Daoy (cell line): ENCODE data around the gene MUC20. TPM values are rescaled to one million over a fixed set of nuclear protein-coding genes. Genes with fewer than 3 reads are reported as not detected.
A peak's percentile ranks its signal among the peaks of the same experiment; 100 is the strongest.
"Not testable (repeated sequence)": the region's sequence is repeated elsewhere in the genome, so short reads cannot be mapped to it uniquely, and the experiment has no call there.

ENCODE experiments used
- DNase-seq: peaks from one replicate; pipeline ENCODE4 v3.0.0-alpha.2; 2015; ENCODE audit warnings: low read depth
- total RNA-seq: library from RNA; depleted of rRNA; stranded (reverse); fragments of >200 nt; shearing (Covaris generic); gene quantifications from 2 replicates; pipeline ENCODE4 v1.2.3, GENCODE V29; 2014

Gene MUC20
- total RNA-seq, 1 experiment from 2014 or later: not detected

DNA sequence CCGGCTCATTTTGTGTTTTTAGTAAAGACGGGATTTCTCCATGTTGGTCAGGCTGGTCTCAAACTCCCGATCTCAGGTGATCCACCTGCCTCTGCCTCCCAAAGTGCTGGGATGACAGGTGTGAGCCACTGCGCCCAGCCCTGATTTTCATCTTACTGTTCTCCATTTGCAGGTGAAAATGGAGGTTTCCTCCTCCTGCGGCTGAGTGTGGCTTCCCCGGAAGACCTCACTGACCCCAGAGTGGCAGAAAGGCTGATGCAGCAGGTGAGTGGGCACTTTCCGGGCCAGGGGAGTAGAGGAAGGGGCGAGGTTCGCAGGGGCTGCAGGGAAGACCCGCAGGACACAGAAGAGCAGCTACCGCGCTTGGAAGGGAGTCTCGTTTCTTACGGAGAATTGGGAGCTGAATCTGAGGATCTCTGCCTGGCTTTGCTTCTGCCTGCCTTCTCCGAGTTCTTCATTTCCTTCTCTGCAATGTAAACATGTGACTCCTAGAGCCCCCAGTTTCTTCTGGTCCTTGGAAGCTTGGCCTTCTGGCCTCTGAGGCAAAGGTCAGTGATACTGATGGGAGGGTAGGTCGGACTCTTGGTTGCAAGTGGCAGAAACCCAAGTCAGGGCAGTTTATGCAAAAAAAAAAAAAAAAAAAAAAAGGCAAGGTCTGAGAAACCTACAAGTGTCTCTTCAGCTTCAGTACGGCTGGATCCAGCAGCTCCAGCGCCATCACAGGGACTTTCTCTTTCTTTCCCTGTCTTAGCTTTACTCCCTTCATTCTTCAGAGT, 8.9 kb downstream of the MUC20 start:
- no peak for DNase-seq

DNA sequence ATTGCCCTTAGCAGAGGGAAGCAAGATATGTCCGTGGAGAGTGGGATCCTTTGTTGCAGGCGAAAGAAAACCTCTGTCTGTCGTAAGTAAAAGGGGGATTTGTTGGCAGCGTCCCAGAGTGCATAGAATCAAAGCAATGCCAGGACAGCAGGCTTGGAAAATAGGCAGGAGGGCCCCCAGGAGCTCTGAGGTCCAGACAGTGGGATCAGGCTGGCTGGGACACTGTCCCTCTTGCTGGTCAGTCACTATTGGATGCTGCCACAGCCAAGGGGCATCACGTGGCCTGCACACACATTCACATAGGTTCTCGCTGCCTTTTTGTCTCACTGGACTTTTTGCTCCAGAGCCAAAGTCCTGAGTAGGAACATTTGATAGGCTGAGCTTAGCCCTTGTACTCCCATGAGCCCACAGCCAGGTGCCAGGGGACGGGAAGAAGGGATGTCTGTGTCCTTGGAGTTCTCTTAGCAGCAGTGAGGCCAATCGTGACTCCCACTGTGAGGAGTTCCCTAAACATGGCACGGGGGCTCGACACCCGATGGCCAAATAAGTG, 10.7 kb downstream of the MUC20 start:
- DNase-seq: no peak

DNA sequence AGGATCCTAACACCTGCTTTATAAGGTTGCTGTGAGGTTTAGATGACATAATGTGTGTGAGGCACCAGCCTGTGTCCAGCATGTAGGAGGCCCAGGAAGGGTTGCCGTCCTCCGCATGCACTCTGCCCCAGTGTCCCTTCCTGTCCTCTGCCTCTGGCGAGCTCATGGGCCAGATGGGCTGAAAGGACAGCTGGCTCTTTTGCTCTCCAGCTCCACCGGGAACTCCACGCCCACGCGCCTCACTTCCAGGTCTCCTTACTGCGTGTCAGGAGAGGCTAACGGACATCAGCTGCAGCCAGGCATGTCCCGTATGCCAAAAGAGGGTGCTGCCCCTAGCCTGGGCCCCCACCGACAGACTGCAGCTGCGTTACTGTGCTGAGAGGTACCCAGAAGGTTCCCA, 12.2 kb downstream of the MUC20 start:
- no peak for DNase-seq

DNA sequence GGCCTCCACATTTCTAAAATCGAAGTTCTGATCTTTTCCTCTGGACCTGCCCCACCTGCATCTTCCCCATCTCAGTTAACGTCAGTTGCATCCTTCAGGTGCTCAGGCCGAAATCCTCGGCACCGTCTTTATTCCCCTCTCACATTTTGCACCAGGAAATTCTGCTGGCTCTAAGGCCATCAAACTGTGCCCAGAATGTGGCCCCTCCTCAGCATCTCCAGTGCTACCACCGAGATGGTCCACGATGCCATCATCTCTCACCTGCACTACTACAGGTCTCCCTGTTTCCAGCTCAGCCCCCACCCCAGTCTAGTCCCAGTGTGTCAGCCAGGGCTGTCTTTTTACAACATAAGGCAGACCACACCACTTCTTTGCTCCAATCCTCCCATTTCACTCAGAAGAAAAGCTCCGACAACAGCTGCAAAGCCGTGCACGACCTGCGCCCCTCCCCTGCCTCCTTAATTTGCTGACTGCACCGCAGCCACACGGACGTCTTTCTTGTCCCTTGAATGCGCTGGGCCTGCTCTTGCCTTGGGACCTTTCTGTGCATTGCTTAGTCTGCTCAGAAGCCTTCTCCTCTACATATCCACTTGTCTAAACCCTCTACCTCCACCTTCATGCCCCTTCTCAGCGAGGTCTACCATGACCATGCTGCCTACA, 14.4 kb downstream of the MUC20 start:
- DNase-seq: no peak

DNA sequence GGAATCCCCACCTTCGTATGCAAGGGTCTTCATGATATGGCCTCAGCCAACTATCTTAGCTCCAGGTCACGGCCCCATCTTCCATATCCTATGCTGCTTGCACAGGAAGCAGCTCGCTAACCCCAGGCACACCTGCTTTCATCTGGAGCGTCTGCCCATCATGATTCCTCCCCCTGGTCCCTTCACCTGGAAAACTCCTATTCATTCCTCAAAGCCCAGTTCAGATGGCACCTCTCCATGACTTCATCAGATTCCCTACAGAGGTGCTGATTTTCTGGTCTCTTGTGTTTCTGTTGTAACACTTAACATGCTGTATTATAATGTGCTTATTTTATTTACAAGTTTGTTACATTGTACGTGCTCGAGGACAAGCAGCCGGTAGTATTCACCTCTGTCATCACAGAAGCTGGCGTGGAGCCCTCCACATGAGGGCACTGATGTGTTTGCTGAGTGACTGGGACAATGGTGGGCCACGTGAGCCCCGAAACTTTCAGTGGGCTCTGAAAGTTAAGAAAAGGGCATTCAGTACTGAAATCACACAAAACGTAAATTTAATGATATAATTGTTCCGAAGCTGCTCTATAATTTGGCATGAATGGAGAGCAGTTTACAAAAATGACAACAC, 16.2 kb downstream of the MUC20 start:
- no peak for DNase-seq

DNA sequence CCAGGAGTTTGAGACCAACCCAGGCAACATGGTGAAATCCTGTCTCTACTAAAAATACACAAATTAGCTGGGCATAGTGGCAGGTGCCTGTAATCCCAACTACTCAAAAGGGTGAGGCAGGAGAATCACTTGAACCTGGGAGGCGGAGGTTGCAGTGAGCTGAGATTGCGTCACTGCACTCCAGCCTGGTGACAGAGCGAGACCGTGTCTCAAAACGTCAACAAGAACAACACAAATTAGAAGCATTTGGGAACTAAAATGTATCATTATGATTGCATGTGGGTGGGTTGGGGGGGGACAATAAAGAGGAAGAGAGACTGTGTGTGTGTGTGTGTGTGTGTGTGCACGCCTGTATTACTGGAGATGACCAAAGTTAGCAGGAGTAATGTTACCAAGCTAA, 17.0 kb downstream of the MUC20 start:
- DNase-seq: not testable (repeated sequence)

DNA sequence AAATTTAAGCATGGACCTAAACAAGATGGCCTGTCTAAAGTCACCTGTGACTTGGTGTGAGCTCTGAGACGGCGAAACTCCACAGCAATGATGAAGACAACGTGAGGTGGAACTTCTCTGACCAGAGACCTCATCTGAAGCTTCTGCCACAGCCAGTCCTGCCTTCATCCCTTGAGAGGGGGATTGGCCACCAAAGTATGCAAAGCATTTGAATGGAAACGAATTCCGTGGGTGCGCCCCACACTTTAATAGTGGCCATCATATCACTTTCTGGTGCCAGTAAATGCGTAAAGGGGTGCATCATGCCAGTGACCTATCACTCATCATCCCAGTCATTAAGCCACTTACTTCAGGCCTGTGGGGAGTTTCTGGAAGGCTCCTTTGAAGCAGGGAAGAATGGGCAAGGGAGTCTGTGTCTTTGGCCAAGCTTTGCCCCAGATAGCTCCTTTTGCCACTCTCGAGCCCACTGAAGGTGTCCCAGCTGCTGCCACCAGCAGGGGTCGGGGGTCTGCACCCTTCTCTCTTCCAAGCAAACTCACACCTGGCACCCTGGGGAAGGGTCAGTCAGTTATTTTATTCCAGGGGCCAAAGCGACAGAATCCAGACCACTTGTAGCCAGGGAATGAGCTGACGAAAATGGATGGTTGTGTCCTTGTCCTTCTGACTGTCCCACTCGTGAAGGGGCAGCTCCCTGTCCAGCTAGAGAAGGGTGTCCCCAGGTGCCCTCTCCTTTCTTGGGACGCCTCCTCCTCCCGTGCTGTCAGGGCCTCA, 17.7 kb downstream of the MUC20 start:
- no peak for DNase-seq

DNA sequence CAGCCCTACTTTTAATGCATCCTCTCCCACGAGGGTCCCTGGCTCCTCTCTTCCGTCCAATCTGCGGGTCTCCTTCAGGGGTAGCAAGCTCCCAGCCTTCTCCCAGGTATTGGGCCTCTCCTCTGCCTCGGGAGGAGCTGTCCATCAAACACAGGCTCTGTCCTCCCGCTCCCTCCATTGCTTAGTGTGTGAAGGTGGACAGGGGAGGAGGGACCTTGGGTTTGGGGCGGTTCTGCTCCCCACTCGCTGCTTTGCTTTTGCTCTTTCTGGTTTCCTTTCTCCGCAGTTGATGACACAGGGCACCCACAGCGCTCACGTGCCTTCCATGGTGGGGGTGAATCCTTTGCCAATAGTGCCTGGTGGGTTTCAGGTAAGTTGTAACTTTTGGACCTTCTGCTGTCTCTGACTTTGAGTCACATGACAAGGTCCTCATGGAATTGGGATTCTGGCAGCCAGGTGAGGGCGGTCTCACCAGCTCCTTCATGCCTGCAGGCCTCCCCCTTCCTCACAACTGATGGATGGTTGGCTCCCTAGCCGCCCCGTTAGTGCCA, 18.9 kb downstream of the MUC20 start:
- no peak for DNase-seq

DNA sequence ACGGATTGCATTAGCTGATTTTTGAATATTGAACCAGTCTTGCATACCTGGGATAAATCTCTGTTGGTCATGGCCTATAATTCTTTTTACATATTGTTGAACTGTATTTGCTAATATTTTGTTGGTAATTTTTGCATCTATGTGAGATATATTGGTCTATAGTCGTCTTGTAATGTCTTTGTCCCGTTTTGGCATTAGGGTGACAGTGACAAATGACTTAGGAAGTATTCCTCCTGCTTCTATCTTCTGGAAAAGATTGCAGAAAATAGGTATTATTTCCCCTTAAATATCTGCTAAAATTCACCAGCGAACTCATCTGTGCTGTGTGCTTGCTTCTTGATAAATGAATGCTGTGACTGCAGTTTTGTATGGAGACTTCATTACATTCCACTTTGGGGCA, 23.7 kb downstream of the MUC20 start:
- no peak for DNase-seq

DNA sequence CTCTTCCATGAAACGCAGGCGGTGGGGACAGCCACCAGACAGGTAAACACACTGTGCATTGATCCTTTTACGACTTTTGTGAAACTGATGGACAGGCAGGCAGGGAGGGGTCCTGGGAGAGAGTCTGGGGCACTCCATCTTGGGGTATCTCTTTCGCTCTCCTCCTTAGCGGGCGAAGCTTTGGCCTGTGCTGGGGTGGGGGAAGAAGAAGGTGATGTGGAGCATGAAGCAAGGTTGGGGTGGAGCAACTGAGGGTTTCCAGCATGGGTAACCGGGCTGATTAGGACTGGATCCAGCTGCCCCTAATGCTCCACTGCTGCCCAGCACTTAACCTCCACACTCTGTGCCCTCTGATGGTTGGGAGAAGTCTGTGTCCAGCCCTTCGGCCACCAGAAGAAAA, 25.6 kb downstream of the MUC20 start:
- peak; percentile 1 for DNase-seq

DNA sequence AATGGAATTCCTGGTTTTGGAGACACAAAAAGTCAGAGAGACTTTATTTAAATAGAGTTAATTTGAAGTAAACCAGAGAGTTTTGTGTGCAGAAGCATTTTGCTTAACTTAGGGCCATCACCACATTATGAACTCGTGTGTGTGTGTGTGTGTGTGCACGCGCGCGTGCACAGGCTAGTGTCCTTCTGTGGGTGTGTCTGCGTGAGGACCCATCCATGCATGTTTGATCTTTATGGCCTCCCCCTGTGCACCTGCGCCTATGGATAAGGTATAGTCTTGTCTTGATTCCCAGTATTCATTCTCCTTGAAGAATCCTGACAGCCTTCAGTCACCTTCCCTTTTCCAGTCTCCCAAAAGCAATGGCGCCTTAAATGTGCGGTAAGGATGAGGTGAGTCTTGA, 26.0 kb downstream of the MUC20 start:
- peak; percentile 1 for DNase-seq

DNA sequence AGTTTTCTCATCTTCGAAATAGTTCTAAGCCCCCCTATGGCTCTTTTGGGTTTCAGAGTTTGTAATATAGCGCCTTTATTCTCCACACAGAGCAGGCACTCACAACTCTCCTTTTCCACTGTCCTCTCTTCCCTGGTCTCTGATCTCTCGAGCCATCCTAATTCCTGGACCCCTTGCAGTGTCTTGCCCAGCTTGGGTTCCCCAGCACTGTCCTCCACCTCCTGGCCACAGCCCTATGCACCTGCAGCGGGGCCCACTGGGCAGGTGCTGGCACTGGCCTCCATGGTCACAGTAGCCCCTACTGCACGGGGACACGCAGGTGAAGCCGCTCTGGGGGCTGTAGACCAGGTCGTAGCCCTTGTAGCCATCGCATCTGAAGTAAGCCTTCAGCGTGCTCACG, 27.9 kb downstream of the MUC20 start:
- DNase-seq: peak; percentile 1

DNA sequence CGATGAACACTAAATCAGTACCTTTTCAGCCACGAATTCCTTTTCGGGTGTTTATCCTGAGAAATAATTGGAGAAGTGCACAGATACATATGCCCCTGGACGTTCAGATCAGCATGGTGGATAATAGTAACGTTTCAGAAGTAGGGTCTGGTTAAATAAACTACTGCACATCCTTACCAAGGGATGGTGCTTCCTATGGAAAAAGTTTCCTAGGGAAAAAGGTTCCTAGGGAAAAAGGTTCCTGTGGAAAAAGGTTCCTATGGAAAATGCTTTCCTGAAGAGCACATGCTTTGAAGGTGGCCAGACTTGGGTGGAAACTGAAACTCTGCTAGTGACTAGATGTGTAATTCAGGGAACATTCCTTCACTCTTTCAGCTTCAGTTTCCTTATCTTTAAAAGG, 28.3 kb downstream of the MUC20 start:
- DNase-seq: not testable (repeated sequence)

DNA sequence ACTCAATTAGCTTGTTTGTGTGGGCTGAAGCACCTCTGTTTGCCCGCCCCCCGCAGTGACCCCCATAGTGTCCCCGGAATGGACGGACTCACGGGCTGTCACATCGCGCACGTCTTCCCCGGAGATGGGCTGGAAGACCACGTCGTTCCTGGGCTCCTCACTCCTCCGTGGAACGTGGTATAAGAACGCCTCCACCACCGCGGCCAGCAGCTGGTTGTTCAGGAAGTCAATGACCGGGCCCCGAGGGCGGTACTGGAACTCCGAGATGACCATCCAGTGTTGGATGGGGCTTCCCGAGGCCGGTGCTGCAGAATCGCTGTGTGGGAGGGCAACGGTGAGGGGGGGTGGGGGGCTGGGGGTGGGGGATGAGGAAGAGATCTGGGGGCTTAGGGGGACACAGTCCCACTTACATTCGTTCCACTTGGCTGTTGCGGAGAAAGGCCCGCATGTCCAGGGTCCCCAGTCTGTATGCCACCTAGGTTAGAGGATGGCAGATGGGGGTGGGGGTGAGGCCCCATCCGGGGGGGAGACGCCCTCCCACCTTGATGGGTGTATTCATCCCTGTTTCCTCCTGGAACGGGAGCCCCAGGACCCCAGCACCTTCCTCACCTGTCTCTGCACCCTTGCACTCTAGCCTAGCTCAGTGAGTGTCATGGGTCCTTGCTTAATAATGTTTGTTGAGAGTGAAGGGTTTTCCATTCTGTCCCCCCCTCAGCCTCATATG, 30.2 kb downstream of the MUC20 start:
- no peak for DNase-seq

DNA sequence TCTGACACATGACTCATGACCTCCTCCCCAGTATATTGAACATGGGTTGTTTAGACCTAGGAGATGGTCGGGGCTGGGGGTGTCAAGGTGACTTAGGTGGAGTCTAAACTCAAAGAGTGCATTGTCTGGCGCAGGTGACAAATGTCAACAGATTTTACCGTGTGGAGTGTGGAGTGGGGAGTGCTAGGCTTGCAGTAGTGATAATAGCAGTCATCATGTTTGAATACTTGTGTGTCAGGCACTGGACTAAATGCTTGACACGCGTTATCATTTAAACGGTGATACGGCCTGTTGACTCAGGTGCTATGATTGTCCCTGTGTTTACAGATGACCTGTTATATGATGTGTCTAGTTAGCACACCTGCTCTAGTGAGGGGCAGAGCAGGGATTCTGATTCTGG, 30.8 kb downstream of the MUC20 start:
- no peak for DNase-seq

DNA sequence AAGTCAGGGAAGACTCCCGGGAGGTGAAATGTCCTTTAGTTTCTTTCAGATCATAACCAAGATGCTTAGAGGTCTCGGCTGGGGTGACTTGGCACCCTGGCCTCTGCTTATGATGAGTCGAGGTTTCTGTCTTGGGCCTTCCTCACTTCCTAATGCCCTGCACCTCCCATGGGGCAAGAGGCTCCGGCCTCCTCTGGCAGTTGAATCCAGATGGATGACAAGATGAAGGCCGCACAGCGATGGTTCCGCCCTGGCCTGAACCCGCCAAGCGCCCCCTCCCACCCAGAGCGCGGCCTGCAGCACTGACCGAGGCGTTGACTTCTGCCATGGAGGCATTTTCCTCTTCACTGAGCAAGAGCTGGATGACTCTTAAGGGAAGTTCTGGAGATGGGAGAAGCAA, 31.3 kb downstream of the MUC20 start:
- no peak for DNase-seq

DNA sequence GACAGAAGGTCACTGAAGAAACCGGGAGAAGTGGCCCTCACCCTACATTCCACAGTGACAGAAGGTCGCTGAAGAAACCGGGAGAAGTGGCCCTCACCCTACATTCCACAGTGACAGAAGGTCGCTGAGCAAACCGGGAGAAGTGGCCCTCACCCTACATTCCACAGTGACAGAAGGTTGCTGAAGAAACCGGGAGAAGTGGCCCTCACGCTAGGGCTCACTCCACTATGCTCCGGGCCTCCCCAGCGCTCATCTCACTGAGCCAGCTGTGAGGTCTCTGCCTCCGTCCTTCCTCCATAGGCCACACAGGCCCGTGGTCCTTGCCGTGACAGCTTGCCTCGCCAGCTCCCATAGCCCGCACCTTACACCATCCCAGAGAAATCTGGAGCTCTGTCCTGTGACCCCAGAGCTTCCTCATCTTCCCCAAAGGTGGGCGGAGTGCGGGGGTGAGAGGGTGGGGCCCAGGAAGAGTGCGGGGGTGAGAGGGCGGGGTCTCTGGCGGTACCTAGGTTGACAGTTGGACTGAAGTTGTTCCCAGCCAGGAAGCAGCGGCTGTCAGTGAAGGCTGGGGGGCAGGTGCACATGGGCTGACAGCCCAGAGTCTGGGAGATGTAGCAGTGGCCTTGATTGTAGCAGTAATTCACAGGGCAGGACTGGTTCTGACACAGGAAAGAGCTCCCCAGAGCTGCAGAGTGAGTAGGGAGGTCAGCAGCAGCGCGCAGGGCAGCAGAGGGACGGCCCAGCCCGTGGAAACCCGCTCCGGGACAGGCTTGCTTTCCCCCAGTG, 32.0 kb downstream of the MUC20 start:
- peak; percentile 1 for DNase-seq

DNA sequence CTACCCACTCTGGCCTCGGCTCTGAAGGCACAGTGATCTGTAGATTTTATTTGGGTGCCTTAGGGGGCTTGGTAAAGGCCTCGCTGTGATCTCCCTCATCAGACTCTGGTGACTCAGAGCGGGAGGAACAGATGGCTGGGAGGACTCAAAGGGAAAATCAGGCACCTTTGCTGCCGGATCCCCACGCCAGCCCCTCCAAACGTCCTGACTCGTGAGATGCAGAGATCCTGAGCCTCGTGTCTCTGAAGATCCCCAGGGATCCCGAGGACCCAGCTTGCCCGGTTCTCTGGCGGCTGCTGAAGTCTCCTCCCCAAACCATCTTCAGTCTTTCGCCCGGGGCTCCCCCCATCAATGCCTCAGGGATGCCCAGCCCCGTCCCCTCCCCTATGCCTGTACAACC, 32.8 kb downstream of the MUC20 start:
- peak; percentile 1 for DNase-seq

DNA sequence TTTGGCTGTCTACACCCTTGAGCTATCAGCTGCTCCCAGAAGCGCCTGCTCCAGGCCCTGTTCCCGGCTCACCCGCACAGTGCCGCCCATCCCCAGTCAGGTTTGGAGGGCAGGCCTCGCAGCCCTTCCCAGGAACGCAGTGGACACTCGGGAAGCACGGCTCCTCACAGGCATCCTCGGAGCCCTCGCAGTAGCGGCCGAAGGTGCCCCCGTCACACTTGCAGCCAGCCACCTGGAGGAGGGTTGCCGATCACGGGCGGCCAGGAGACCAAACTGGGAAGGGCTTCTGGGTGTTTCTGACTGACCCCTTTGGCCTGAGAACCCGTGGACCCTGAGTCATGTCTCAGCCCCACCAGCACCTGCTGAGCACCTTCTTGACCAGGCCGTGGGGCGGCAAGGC, 33.4 kb downstream of the MUC20 start:
- peak; percentile 1 for DNase-seq

DNA sequence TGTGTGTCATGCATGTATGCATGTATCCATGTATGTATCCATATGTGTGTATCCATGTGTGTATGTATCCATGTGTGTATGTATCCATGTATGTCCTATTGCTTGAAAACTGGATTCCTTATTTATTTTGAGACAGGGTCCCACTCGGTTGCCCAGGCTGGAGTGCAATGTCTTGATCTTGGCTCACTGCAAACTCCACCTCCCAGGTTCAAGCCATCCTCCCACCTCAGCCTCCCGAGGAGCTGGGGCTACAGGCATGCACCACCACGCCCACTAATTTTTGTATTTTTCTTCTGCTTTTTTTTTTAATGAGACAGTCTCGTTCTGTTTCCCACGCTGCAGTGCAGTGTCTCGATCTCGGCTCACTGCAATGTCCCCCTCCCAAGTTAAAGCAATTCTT, 34.1 kb downstream of the MUC20 start:
- no peak for DNase-seq
